HL-60/S4 treated with retinoic acid at 250 ng/mL for 4 days and 3 days (cell line): ENCODE results near the gene TBCD.

ENCODE experiments used
- in situ Hi-C: fragments of 300-500 bp; cut with MboI; formaldehyde crosslinking; loops from 2 replicates; pipeline ENCODE4 v1.7.0; 2022; ENCODE audit warnings: low sequenced_read_pairs

The TBCD gene

GRCh38 chr17:82898976-82899514 lies 147.2 kb downstream of the TBCD start:
- in situ Hi-C loops = no loop called here

- in situ Hi-C loops = no loop called here
Measured at GRCh38 chr17:82899941-82900340, 148.1 kb downstream of the TBCD start.

- in situ Hi-C loops = no loop called here
Measured at GRCh38 chr17:82900741-82901140, 148.9 kb downstream of the TBCD start.

- in situ Hi-C loops = no loop called here
Measured at GRCh38 chr17:82901356-82901755, 149.5 kb downstream of the TBCD start.

- in situ Hi-C loops = no loop called here
Measured at GRCh38 chr17:82901856-82902255, 150.0 kb downstream of the TBCD start.

GRCh38 chr17:82902972-82903874 lies 151.4 kb downstream of the TBCD start:
- in situ Hi-C loops = no loop called here

GRCh38 chr17:82905130-82905529 lies 153.3 kb downstream of the TBCD start:
- in situ Hi-C loops = no loop called here

- in situ Hi-C loops = no loop called here
Measured at GRCh38 chr17:82907797-82908542, 156.1 kb downstream of the TBCD start.

GRCh38 chr17:82908543-82909160 lies 156.8 kb downstream of the TBCD start:
- in situ Hi-C loops = no loop called here

GRCh38 chr17:82909322-82909904 lies 157.5 kb downstream of the TBCD start:
- in situ Hi-C loops = no loop called here

GRCh38 chr17:82910041-82910481 lies 158.2 kb downstream of the TBCD start:
- in situ Hi-C loops = no loop called here

GRCh38 chr17:82910770-82911169 lies 158.9 kb downstream of the TBCD start:
- in situ Hi-C loops = no loop called here

- in situ Hi-C loops = no loop called here
Measured at GRCh38 chr17:82911822-82912221, 160.0 kb downstream of the TBCD start.

GRCh38 chr17:82912484-82913089 lies 160.7 kb downstream of the TBCD start:
- in situ Hi-C loops = no loop called here

GRCh38 chr17:82913304-82914043 lies 161.6 kb downstream of the TBCD start:
- in situ Hi-C loops = no loop called here

- in situ Hi-C loops = no loop called here
Measured at GRCh38 chr17:82914375-82914774, 162.5 kb downstream of the TBCD start.

- in situ Hi-C loops = no loop called here
Measured at GRCh38 chr17:82915010-82915756, 163.3 kb downstream of the TBCD start.

GRCh38 chr17:82915757-82916027 lies 163.8 kb downstream of the TBCD start:
- in situ Hi-C loops = no loop called here

- in situ Hi-C loops = no loop called here
Measured at GRCh38 chr17:82917699-82918345, 166.0 kb downstream of the TBCD start.
